Gastrocnemius medialis (tissue), 4 donors: ENCODE results near the gene CDH23. TPM values are rescaled to one million over a fixed set of nuclear protein-coding genes. Genes with fewer than 3 reads are reported as not detected.

ENCODE experiments used
- ATAC-seq, 2 donors: fragments of 150-250 bp; one replicate each; pipeline ENCODE4 v1.9.1; 2016
- DNase-seq, 2 donors: peaks; one replicate each; pipeline ENCODE4 v3.0.0-alpha.2; 2019
- H3K27ac ChIP-seq, 4 donors: fragments of 200-600 bp; sonication (generic); 1 replicate in 1 of 4; 2 replicates in 3 of 4; pipeline ENCODE4 v1.5.1; 2016 to 2018; ENCODE audit warnings: mild to moderate bottlenecking in 2 of 4, moderate library complexity in 1 of 4
- H3K27me3 ChIP-seq, 3 donors: fragments of 200-600 bp; sonication (generic) in 2 of 3; 1 replicate in 1 of 3; 2 replicates in 2 of 3; pipeline versions ENCODE4 v1.5.1 to v1.6.0; 2016 to 2019; ENCODE audit warnings: mild to moderate bottlenecking in 1 of 3, moderate library complexity in 1 of 3
- H3K36me3 ChIP-seq, 2 donors: fragments of 200-600 bp; sonication (generic) in 1 of 2; one replicate each; pipeline ENCODE4 v1.5.1; 2017 to 2018
- H3K4me1 ChIP-seq, 2 donors: fragments of 200-600 bp; sonication (generic) in 1 of 2; one replicate each; pipeline ENCODE4 v1.5.1; 2016 to 2017; ENCODE audit warnings: mild to moderate bottlenecking in 2 of 2
- H3K4me3 ChIP-seq, 4 donors: fragments of 200-600 bp; sonication (generic) in 3 of 4; 1 replicate in 1 of 4; 2 replicates in 3 of 4; pipeline ENCODE4 v1.5.1; 2016 to 2019; ENCODE audit warnings: mild to moderate bottlenecking in 2 of 4
- H3K9me3 ChIP-seq, 3 donors: fragments of 200-600 bp; sonication (generic) in 2 of 3; 1 replicate in 1 of 3; 2 replicates in 2 of 3; pipeline ENCODE4 v1.5.1; 2016 to 2019
- CTCF ChIP-seq, 5 experiments: fragments of 450-650 bp in 3 of 5; fragments of 200-600 bp in 2 of 5; sonication (generic) in 2 of 5; IDR thresholded peaks in 4 of 5; conservative IDR thresholded peaks in 1 of 5; 1 replicate in 4 of 5; 2 replicates in 1 of 5; pipeline ENCODE4 v1.5.1; 2016 to 2019; ENCODE audit warnings: antibody characterized with exemption in 5 of 5, mild to moderate bottlenecking in 3 of 5, moderate library complexity in 3 of 5
- POLR2A ChIP-seq, 2 donors: fragments of 450-650 bp; IDR thresholded peaks; one replicate each; pipeline ENCODE4 v1.6.1; 2017; ENCODE audit warnings: antibody characterized with exemption in 2 of 2, mild to moderate bottlenecking in 2 of 2, moderate library complexity in 2 of 2
- in situ Hi-C, 4 donors: fragments of 200-750 bp; cut with MboI; loops; one replicate each; pipeline versions ENCODE4 v1.15.0 to v1.8.0; 2017; ENCODE audit warnings: low sequenced_read_pairs in 4 of 4
- intact Hi-C: fragments of 100-400 bp; cut with DNase I; formaldehyde crosslinking; loops from one replicate; pipeline ENCODE4 v1.15.1; 2023; ENCODE audit warnings: low total_unique reads
- total RNA-seq, 4 donors: library from RNA; depleted of rRNA; stranded (reverse); fragments of >200 nt; gene quantifications; one replicate each; pipeline versions ENCODE4 v1.1.0 to v1.2.3, GENCODE V29; 2016

Gene CDH23
- total RNA-seq, 4 donors from 2014 or later: 0.53 to 1.8 (median 1.2) TPM

GRCh38 chr10:71561003-71561574, 164.4 kb downstream of the CDH23 start:
- Histone ChIP-seq H3K27me3 (no peaks in the 10 kb centered on the region), H3K9me3 (no peaks in the 10 kb centered on the region), H3K4me1 (no peaks in the 10 kb centered on the region), H3K27ac (no peak overlapping the region), H3K4me3 (no peak overlapping the region), H3K36me3 (no peaks in the 10 kb centered on the region)
- DNase-seq (no peak), ATAC-seq (no peak)
- TF ChIP-seq CTCF (IDR thresholded peaks at IDR 0.05 in 4 of 5, conservative IDR thresholded peaks at IDR 0.05 in 1 of 5) (no peak), POLR2A (IDR thresholded peaks at IDR 0.05) (no peak)
- in situ Hi-C loops: loop anchor here in 3 of 4 donors (10.0 to 25.0 kb wide), 4 partner anchors 166 to 249 kb away; partner anchors contain the start of genes SLC29A3 (in 2 of the 3) and CDH23 (in 1 of the 3)
- intact Hi-C loops: no loop called here

- no peak overlapping the region for H3K27ac ChIP-seq
- H3K4me1 ChIP-seq: no peaks in the 10 kb centered on the region
- ATAC-seq (no peak), DNase-seq (no peak)
- H3K4me3 ChIP-seq: no peak overlapping the region
- intact Hi-C loops (no loop called here), in situ Hi-C loops (loop anchor here in 3 of 4 donors (10.0 to 25.0 kb wide), 4 partner anchors 167 to 250 kb away; partner anchors contain the start of genes SLC29A3 (in 2 of the 3) and CDH23 (in 1 of the 3))
- no peak for TF ChIP-seq POLR2A (IDR thresholded peaks at IDR 0.05)
- TF ChIP-seq CTCF (IDR thresholded peaks at IDR 0.05 in 4 of 5, conservative IDR thresholded peaks at IDR 0.05 in 1 of 5): no peak
- H3K9me3 ChIP-seq: no peaks in the 10 kb centered on the region
- H3K36me3 ChIP-seq: no peaks in the 10 kb centered on the region
- H3K27me3 ChIP-seq: no peaks in the 10 kb centered on the region
These were observed 165.5 kb downstream of the CDH23 start for GRCh38 chr10:71562181-71562580.

GRCh38 chr10:71562904-71563303, 166.2 kb downstream of the CDH23 start:
- in situ Hi-C loops: loop anchor here in 3 of 4 donors (10.0 to 25.0 kb wide), 4 partner anchors 168 to 251 kb away; partner anchors contain the start of genes SLC29A3 (in 2 of the 3) and CDH23 (in 1 of the 3)
- no peak overlapping the region for H3K27ac ChIP-seq
- no peak for DNase-seq
- TF ChIP-seq POLR2A (IDR thresholded peaks at IDR 0.05) (no peak), CTCF (IDR thresholded peaks at IDR 0.05 in 4 of 5, conservative IDR thresholded peaks at IDR 0.05 in 1 of 5) (no peak)
- intact Hi-C loops: no loop called here
- no peaks in the 10 kb centered on the region for H3K36me3 ChIP-seq
- no peak for ATAC-seq
- H3K4me3 ChIP-seq: no peak overlapping the region
- no peaks in the 10 kb centered on the region for H3K9me3 ChIP-seq
- H3K4me1 ChIP-seq: no peaks in the 10 kb centered on the region
- no peaks in the 10 kb centered on the region for H3K27me3 ChIP-seq

- H3K4me3 ChIP-seq: no peak overlapping the region
These were observed 167.6 kb downstream of the CDH23 start for GRCh38 chr10:71564194-71564820.

More at GRCh38 chr10:71564194-71564820, 167.6 kb downstream of the CDH23 start:
- no peaks in the 10 kb centered on the region for H3K36me3 ChIP-seq
- no peaks in the 10 kb centered on the region for H3K9me3 ChIP-seq
- no peaks in the 10 kb centered on the region for H3K27me3 ChIP-seq
- ATAC-seq: no peak
- no peak for DNase-seq
- intact Hi-C loops: no loop called here
- no peaks in the 10 kb centered on the region for H3K4me1 ChIP-seq
- H3K27ac ChIP-seq: no peak overlapping the region
- in situ Hi-C loops: loop anchor here in 3 of 4 donors (10.0 to 25.0 kb wide), 4 partner anchors 170 to 252 kb away; partner anchors contain the start of genes SLC29A3 (in 2 of the 3) and CDH23 (in 1 of the 3)
- TF ChIP-seq CTCF (IDR thresholded peaks at IDR 0.05 in 4 of 5, conservative IDR thresholded peaks at IDR 0.05 in 1 of 5) (no peak), POLR2A (IDR thresholded peaks at IDR 0.05) (no peak)
